ENCODE data around the gene SLC6A9.
A peak's percentile ranks its signal among the peaks of the same experiment; 100 is the strongest.

Gene SLC6A9

GRCh38 chr1:44072821-44073220 is 41.6 kb upstream of the SLC6A9 start:
- DNase-seq (ENCODE audit: low read depth): no peak
- H3K4me3 ChIP-seq (ENCODE audit: low read length): no peak overlapping the region
- no peak for TF ChIP-seq CTCF (conservative IDR thresholded peaks at IDR 0.05; ENCODE audit: low read length)

DNA sequence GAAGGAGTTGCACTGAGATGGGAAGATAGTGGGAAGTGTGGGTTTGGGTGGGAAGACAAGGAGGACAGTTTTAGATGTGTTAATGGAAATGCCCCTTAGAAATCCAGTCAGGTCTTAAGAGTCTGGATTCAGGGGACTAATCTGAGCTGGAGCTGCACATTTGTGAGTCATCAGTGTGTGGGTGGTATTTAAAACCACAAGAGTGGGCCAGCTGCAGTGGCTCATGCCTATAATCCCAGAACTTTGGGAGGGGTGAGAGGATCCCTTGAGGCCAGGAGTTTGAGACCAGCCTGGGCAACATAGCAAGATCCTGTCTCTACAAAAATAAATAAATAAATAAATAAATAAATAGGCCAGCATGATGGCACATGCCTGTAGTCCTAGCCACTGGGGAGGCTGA is 40.9 kb upstream of the SLC6A9 start:
- no peak for TF ChIP-seq CTCF (conservative IDR thresholded peaks at IDR 0.05; ENCODE audit: low read length)
- H3K4me3 ChIP-seq (ENCODE audit: low read length): no peak overlapping the region
- peak; percentile 86 for DNase-seq (ENCODE audit: low read depth)

DNA sequence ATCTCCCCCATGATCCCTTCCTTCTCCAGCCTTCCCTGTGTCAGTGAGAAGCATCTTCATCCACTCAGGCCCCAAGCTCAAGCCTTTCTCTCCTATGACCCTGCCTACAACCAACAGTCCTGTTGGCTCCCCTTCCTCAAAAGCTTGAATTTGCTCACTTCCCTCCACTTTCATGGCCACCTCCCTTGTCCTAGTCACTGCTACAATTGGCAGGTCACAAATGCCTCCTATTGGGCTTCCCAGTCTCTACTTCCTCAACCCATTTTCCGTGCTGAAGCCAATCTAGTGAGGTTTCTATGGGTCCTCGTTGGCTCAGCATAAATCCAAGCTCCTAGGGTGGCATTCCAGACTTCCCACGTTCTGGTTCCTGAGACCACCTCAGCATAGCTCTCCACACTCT is 40.2 kb upstream of the SLC6A9 start:
- no peak for TF ChIP-seq CTCF (conservative IDR thresholded peaks at IDR 0.05; ENCODE audit: low read length)
- DNase-seq (ENCODE audit: low read depth): no peak
- no peak overlapping the region for H3K4me3 ChIP-seq (ENCODE audit: low read length)

DNA sequence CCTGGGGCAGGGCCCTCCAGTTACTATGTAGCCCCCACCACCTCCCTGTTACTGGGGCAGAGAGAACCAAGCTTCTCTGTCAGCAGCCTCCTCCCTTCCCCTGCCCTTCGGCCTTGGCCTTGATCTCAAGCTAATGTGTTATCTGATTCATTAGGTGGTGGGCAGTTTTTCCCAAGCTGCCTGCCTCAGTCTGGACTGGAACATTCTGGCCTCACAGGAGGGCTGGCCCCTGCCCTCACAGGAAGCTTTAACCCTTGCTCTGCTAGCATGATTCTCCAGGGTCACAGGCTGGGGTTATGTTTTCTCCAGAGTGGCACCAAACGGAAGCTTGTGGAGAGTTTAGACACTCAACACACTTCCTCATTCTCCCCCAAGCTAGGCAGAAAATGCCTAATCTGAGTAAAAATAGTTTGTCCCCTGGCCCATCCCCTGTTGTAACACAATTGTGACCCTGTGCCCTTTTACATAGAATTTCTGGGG is 37.2 kb upstream of the SLC6A9 start:
- no peak for DNase-seq (ENCODE audit: low read depth)
- H3K4me3 ChIP-seq (ENCODE audit: low read length): no peak overlapping the region
- no peak for TF ChIP-seq CTCF (conservative IDR thresholded peaks at IDR 0.05; ENCODE audit: low read length)

DNA sequence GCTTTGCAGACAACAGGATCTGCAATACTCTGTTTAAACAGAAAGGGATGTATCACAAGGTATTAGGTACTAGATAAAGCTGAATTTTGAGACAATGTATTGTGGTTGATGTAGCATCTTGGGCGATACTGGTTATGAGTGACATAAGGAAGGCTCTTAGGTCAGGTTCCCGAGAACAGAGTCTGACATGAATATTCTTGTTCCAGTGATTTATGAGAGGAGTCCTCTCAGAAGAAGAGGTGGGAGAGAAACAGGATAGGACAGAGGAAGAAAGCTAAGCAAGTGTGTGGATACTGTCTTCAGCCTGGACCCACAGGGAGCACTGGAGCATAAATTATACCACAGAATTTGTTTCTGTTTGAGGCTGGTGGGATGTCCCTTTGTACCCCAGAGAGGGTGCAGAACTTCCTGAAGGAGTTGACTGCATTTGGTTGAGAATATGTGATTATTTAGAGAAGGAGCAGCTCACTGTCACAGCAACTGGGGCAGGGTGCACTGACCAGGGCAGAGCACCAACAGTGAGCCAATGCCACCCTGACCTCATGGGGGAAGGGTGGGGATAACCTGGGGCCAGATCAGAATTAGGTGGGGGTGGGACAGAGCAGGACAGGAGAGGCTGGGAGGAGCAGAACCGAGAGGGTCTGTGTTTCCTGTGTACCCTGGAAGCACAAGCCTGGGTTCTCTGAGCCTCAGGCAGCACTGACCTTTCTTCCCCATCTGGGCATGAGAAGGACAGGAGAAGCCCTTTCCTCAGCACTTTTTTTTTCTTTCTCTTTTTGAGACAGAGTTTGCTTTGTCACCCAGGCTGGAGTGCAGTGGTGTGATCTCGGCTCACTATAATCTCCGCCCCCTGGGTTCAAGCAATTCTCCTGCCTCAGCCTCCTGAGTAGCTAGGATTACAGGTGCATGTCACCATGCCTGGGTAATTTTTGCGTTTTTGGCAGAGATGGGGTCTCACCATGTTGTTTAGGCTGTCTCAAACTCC is 36.3 kb upstream of the SLC6A9 start:
- no peak overlapping the region for H3K4me3 ChIP-seq (ENCODE audit: low read length)
- no peak for DNase-seq (ENCODE audit: low read depth)
- no peak for TF ChIP-seq CTCF (conservative IDR thresholded peaks at IDR 0.05; ENCODE audit: low read length)

- no peak for TF ChIP-seq CTCF (conservative IDR thresholded peaks at IDR 0.05; ENCODE audit: low read length)
- no peak for DNase-seq (ENCODE audit: low read depth)
These were observed 31.5 kb upstream of the SLC6A9 start for GRCh38 chr1:44062656-44063179.

GRCh38 chr1:44061857-44062256 is 30.6 kb upstream of the SLC6A9 start:
- no peak overlapping the region for H3K4me3 ChIP-seq (ENCODE audit: low read length)
- no peak for DNase-seq (ENCODE audit: low read depth)
- no peak for TF ChIP-seq CTCF (conservative IDR thresholded peaks at IDR 0.05; ENCODE audit: low read length)

More at GRCh38 chr1:44062656-44063179, 31.5 kb upstream of the SLC6A9 start:
- H3K4me3 ChIP-seq (ENCODE audit: low read length): no peak overlapping the region
